Skeletal muscle cell (primary cell): Measurements from ENCODE around the gene RER1.

Experiments used
- DNase-seq: peaks from one replicate; pipeline ENCODE4 v3.0.0-alpha.2; 2010; ENCODE audit warnings: low read depth
- H3K4me3 ChIP-seq: 2 replicates; pipeline ENCODE4 v1.5.1; 2011; ENCODE audit warnings: low read depth, mild to moderate bottlenecking, control low read depth, low read length, moderate library complexity

RER1 gene

DNA sequence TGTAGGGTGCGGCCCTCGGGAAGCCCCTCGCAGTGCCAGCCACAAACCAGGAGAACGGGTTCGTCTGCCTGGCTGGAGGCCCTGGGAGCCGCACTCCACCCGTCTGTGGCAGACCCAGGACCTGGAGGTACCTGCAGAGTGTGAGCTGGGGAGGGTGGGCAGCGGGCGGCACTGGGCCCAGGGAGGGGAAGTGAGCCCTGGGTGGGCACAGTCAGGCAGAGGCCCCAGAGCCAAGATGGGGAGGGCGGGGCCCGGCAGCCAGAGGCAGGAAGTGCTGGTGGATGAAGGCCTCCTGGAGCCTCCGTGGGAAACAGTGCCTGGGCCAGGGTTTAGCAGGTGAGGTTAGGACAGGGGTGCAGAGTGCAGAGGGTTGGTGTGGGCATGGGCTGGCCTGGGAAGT is 24.8 kb downstream of the RER1 start:
- no peak for DNase-seq
- no peak overlapping the region for H3K4me3 ChIP-seq

DNA sequence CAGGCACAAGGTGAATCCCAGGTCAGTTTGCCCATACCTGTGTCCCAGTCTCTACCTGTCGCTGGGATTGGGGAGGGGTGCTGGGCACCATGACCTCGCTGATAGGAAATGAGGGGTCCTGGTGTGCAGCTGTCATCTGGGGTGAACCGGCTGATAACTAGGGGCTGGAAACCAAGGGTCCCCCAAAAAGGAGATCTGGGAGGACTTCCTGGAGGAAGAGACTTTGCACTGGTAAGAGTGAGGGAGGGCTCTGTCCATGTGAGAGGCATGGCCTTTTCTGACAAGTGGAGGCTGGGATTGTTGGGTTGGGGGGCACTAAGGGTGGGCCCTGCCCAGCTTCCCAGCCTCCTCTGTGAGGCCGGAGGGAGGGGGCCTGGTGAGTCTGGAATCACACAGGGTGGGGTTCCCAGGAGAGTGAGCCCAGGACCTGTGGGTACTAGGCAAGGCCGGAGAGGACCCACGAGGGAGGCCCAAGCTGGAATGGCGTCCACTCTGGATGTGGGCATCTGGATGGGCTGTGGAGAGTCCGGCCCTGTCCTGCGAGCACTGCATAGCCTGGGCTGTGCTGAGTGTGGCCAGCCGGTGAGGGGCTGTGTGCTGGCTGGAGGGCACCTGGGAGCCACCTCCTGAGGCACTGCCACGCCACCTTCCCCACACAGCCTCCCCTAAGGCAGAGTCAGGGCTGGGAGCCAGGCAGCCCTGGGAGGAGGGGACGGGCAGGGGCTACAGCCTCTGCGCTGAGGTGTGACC is 25.6 kb downstream of the RER1 start:
- H3K4me3 ChIP-seq = no peak overlapping the region
- no peak for DNase-seq

- DNase-seq = no peak
- H3K4me3 ChIP-seq = no peak overlapping the region
Observed at GRCh38 chr1:2417833-2418225, 26.2 kb downstream of the RER1 start.

DNA sequence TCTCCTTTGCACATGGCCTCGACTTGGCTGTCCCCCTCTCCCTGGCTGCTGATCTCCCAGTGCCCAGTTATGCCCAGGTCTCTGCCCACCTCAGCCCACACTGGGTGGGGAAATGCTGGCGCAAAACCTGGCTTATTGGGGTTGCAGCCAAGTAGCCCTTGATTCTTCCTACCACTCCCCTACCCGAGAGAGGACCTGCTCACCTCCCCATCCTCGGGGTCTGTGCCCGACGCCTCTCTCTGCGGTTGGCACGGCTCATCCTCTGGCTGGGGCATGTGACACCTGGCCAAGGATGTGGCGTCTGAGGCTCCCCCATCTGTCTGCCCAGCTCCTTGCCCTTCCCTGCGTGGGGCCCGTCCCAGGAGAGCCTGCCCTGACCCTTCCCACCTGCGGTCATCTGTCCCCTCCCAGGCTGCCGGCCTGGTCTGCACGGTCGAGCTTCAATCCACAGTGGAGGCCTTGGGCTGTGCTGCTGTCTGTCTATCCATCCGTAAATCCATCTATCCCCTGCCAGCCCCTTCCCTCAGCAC is 27.2 kb downstream of the RER1 start:
- DNase-seq = no peak
- H3K4me3 ChIP-seq = no peak overlapping the region

GRCh38 chr1:2419416-2419815 is 27.8 kb downstream of the RER1 start:
- H3K4me3 ChIP-seq = no peak overlapping the region
- DNase-seq = no peak

DNA sequence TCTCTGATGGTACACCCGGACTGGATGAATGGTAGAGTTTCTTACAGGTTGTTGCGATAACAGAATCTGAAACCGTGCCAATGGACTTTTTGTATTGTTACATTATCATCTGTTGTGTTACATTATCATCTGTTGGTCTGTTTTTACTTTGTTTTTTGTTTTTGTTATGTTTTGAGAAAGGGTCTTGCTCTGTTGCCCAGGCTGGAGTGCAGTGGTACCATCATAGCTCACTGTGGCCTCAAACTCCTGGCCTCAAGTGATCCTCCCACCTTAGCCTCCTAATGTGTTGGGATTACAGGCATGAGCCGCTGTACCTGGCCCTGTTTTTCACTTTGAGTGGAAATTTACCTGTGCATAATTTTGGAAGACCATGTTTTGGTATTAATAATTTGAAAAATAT is 30.9 kb downstream of the RER1 start:
- DNase-seq = no peak
- H3K4me3 ChIP-seq = no peak overlapping the region

GRCh38 chr1:2425892-2426291 is 34.3 kb downstream of the RER1 start:
- no peak for DNase-seq
- no peak overlapping the region for H3K4me3 ChIP-seq

DNA sequence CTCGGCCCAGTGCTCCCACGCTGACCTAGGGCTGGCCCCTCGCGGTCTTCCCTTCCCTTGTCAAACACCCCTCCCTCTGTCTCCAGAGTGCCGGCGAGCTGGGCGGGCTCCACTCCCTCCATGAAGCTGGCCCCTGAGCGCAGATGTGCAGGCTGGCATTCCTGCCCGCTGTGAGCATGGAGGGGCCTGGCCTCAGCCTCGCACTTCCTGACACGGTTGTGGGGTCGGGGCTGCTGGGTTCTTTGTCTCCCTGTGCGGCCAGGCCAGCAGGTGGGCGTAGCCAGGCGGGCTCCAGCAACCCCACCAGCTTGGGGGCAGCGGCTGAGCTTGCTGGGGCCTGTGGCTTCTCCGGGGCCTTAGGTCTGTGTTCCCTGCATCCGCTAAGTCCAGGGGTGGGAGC is 34.9 kb downstream of the RER1 start:
- H3K4me3 ChIP-seq = no peak overlapping the region
- DNase-seq = no peak

DNA sequence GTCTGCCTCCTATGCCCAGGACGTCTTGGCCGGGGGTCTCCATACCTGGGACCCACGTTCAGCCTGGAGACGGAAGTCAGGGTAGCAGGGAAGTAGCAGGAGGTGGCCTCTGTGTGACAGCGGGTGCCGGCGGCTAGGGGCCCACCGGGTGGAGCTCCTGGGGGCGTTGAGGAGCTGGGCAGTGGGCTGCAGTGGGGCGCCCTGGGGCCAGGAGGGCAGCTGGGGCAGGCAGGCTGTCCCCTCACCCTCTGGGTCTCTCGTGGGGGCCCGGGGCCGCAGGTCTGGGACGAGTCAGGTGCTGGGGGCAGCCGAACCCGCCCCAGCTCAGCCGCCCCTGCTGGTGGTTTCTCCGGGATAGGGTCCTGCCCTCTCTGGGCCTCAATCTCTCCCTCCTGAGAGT is 35.4 kb downstream of the RER1 start:
- no peak for DNase-seq
- H3K4me3 ChIP-seq = no peak overlapping the region

DNA sequence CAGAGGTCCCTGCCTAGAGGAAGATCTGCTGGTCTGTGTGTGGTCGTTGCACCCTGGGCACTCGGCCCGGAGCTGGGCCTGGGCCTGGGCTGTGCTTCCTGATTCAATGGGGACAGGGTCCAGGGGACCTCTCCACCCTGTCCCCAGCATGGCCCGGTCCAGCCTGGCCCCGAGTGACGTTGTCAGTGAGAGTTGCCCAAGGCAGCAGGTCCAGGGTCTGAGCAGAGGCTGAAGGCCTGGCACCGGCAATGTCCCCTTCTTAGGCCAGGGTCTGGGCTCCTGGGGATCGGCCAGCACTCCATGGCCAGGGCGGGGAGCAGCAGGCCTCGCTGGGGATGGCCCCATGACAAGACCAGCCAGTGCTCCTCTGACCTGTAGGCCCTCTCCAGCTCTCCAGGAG is 36.3 kb downstream of the RER1 start:
- H3K4me3 ChIP-seq = no peak overlapping the region
- no peak for DNase-seq

GRCh38 chr1:2428490-2428889 is 36.8 kb downstream of the RER1 start:
- no peak overlapping the region for H3K4me3 ChIP-seq
- no peak for DNase-seq

GRCh38 chr1:2429780-2430591 is 38.3 kb downstream of the RER1 start:
- H3K4me3 ChIP-seq = no peak overlapping the region
- DNase-seq = no peak

DNA sequence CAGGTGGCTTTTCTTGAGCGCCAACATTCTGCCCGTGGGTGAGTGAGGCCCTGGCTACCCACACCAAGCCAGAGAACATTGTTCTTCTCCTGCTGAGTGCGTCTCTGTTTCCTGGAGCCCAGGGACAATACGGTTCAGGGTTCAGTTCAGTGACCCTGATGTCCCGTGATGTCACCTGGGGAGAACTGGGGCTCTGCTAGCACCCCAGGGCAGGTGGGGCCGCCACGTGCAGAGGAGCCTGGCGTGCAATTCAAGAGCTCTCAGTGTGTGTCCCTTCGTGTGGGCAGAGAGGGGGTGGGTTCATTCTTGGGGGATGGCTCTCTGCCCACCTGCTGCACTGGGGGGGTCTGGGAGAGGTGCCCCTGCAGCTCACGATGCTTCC is 38.9 kb downstream of the RER1 start:
- H3K4me3 ChIP-seq = no peak overlapping the region
- no peak for DNase-seq

DNA sequence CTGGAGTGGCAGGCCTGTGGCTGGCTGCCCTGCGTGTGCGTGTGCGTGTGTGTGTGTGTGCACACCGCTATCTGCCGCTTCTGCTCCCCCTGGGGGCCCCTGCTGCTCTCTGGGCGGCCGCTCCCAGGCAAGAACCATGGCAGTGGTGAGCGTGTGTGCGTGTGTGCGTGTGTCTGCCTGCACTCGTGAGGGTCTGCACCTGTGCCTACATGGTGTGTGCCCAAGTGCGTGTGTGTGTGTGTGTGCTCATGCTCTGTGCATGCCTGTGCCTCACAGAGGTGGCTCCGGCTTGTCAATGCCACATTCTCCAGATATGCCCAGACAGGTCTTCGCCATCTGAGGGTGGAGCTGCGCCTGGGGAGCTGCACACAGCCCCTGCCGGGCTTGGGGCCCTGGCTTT is 39.5 kb downstream of the RER1 start:
- no peak overlapping the region for H3K4me3 ChIP-seq
- DNase-seq = no peak

DNA sequence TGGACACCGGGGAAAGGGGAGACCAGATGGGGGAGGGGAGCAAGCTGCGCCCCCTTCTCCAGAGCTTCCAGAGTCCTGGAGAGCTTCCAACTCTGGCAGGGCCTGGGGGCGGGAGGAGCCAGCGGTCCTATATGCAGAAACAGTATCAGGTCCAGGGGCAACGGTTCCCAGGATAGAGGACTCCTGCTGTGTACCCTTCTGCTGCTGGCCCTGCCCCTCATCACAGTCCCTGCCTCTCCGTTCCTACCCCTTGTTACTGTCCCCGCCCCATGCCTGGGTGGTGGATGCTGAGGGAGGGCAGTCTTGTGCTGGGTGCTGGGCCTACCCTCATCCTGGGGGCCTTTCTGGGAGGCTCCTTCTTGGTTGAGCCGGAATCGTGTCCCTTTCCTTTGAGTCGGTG is 39.9 kb downstream of the RER1 start:
- H3K4me3 ChIP-seq = no peak overlapping the region
- no peak for DNase-seq

- no peak overlapping the region for H3K4me3 ChIP-seq
- no peak for DNase-seq
Observed at GRCh38 chr1:2432441-2432844, 40.8 kb downstream of the RER1 start.

DNA sequence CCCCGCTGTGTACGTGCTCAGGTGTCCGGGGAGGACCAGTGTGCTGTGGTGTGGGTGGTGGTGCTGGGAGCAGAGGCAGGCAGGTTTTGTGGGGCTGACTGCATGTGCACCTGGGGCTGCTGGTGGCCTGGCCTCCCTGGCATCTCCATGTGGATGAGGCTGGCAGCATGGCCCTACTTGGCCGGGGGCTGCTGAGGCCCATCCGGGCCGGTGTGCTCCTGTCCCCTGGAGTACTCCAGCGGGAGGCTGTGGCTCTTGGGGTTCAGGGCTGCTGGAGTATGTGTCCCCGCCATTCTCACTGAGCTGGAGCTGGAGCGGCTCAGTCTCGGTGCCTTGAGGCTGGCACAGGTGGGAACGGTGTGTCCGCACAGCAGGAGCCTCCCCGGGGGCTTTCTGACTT is 41.6 kb downstream of the RER1 start:
- DNase-seq = no peak
- no peak overlapping the region for H3K4me3 ChIP-seq

GRCh38 chr1:2433936-2434655 is 42.5 kb downstream of the RER1 start:
- DNase-seq = no peak
- no peak overlapping the region for H3K4me3 ChIP-seq

GRCh38 chr1:2435091-2435490 is 43.5 kb downstream of the RER1 start:
- no peak overlapping the region for H3K4me3 ChIP-seq
- no peak for DNase-seq

DNA sequence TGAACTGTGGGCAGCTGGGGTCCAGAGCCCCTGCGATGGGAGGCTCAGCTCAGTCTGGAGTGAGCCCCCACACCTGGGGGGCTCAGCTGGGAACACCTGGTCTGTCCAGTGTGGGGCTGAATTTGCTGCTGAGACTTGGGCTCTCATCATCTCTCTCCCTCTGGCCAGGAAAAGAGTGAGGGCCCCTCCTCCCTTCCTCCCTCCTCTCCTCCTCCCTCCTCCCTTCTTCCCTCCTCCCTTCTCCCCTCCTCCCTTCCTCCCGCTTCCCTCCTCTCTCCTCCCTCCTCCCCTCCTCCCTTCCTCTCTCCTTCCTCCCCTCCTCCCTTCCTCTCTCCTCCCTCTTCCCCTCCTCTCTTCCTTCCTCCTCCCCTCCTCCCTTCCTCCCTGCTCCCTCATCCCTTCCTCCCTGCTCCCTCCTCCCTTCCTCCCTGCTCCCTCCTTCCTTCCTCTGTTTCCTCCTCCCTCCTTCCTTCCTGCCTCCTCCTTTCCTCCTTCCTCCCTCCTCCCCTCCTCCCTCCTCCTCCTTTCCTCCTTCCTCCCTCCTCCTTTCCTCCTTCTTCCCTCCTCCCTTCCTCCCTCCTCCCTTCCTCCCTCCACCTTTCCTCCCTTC is 44.2 kb downstream of the RER1 start:
- no peak for DNase-seq
- no peak overlapping the region for H3K4me3 ChIP-seq
